GM19467 (cell line): Measurements from ENCODE around the gene FLAD1.
A peak's percentile ranks its signal among the peaks of the same experiment; 100 is the strongest.

ENCODE experiments used
- ATAC-seq: cut with Tn5 transposase; IDR thresholded peaks from one replicate; pipeline ENCODE4 v1.9.1; 2021; ENCODE audit warnings: mild to moderate bottlenecking, moderate library complexity; ENCODE audit not compliant: unreplicated experiment

The FLAD1 gene

GRCh38 chr1:155014709-155015508, 31.8 kb downstream of the FLAD1 start:
- ATAC-seq: no peak

- no peak for ATAC-seq
These were observed 32.5 kb downstream of the FLAD1 start for GRCh38 chr1:155015527-155016230.

GRCh38 chr1:155016231-155016831, 33.2 kb downstream of the FLAD1 start:
- ATAC-seq: no peak

GRCh38 chr1:155017041-155017945, 34.1 kb downstream of the FLAD1 start:
- ATAC-seq: peak; percentile 65

GRCh38 chr1:155017946-155018316, 34.8 kb downstream of the FLAD1 start:
- no peak for ATAC-seq

- no peak for ATAC-seq
These were observed 35.6 kb downstream of the FLAD1 start for GRCh38 chr1:155018617-155019348.

GRCh38 chr1:155019377-155020245, 36.5 kb downstream of the FLAD1 start:
- no peak for ATAC-seq

GRCh38 chr1:155022136-155022926, 39.2 kb downstream of the FLAD1 start:
- no peak for ATAC-seq

GRCh38 chr1:155022927-155023236, 39.7 kb downstream of the FLAD1 start:
- no peak for ATAC-seq

- ATAC-seq: no peak
These were observed 40.5 kb downstream of the FLAD1 start for GRCh38 chr1:155023627-155024026.

GRCh38 chr1:155024315-155024714, 41.2 kb downstream of the FLAD1 start:
- no peak for ATAC-seq

GRCh38 chr1:155026154-155026553, 43.0 kb downstream of the FLAD1 start:
- no peak for ATAC-seq

GRCh38 chr1:155026588-155026987, 43.4 kb downstream of the FLAD1 start:
- ATAC-seq: no peak

- ATAC-seq: no peak
These were observed 46.5 kb downstream of the FLAD1 start for GRCh38 chr1:155029513-155030242.

GRCh38 chr1:155030243-155030795, 47.2 kb downstream of the FLAD1 start:
- no peak for ATAC-seq

GRCh38 chr1:155030899-155031298, 47.8 kb downstream of the FLAD1 start:
- ATAC-seq: no peak

- no peak for ATAC-seq
These were observed 49.7 kb downstream of the FLAD1 start for GRCh38 chr1:155032886-155033285.

GRCh38 chr1:155033524-155033923, 50.4 kb downstream of the FLAD1 start, which contains the start of the genes DCST1 and DCST2:
Gene DCST1, plus strand, starts transcription at chr1:155033824. Its CDS starts 213 bp downstream, at chr1:155034037.
Gene DCST2, minus strand, starts transcription at chr1:155033781. Its CDS starts 80 bp downstream, at chr1:155033701.
- no peak for ATAC-seq
